ENCODE results near the gene FNDC3B.

- TF ChIP-seq CTCF (IDR thresholded peaks at IDR 0.05; ENCODE audit: low read depth, low read length) (no peak), MAX (IDR thresholded peaks at IDR 0.05; ENCODE audit: low read depth, low read length) (no peak)
Observed at GRCh38 chr3:172033396-172033795, 6.0 kb upstream of the FNDC3B start.
